HepG2 (cell line): ENCODE data around the gene NBPF1. TPM values are rescaled to one million over a fixed set of nuclear protein-coding genes. Genes with fewer than 3 reads are reported as not detected.
A peak's percentile ranks its signal among the peaks of the same experiment; 100 is the strongest.

Experiments used
- E2F1 ChIP-seq: sonication (generic); formaldehyde crosslinking; IDR thresholded peaks from 2 replicates; pipeline ENCODE4 v1.5.0; 2020; ENCODE audit warnings: missing genetic modification reagents
- ELF1 ChIP-seq: sonication (generic); formaldehyde crosslinking; IDR thresholded peaks from 2 replicates; pipeline ENCODE4 v1.4.0; 2020; ENCODE audit warnings: missing genetic modification reagents
- FOXP4 ChIP-seq: sonication (generic); formaldehyde crosslinking; IDR thresholded peaks from 2 replicates; pipeline ENCODE4 v1.4.0; 2020; ENCODE audit warnings: missing genetic modification reagents
- ISL2 ChIP-seq: sonication (generic); formaldehyde crosslinking; IDR thresholded peaks from 2 replicates; pipeline ENCODE4 v1.5.0; 2020; ENCODE audit warnings: missing genetic modification reagents
- JUNB ChIP-seq: sonication (generic); formaldehyde crosslinking; IDR thresholded peaks from 2 replicates; pipeline ENCODE4 v1.8.0; 2022; ENCODE audit warnings: missing genetic modification reagents, mild to moderate bottlenecking, borderline replicate concordance
- NKX3-1 ChIP-seq: sonication (generic); formaldehyde crosslinking; IDR thresholded peaks from 2 replicates; pipeline ENCODE4 v1.5.0; 2020; ENCODE audit warnings: missing genetic modification reagents
- PHF21A ChIP-seq: sonication (generic); formaldehyde crosslinking; IDR thresholded peaks from 2 replicates; pipeline ENCODE4 v1.5.0; 2020; ENCODE audit warnings: mild to moderate bottlenecking, missing genetic modification reagents
- POLR2G ChIP-seq: fragments of 200-400 bp; formaldehyde crosslinking; IDR thresholded peaks from 2 replicates; pipeline ENCODE4 v1.6.1; 2018; ENCODE audit warnings: mild to moderate bottlenecking, low read depth, low read length, moderate library complexity
- THAP11 ChIP-seq: IDR thresholded peaks from 2 replicates; pipeline ENCODE4 v1.6.1; 2016; ENCODE audit warnings: missing biosample characterization, missing genetic modification reagents
- THRA ChIP-seq: sonication (generic); formaldehyde crosslinking; IDR thresholded peaks from 2 replicates; pipeline ENCODE4 v1.4.0; 2020; ENCODE audit warnings: missing genetic modification reagents, borderline replicate concordance
- TOE1 ChIP-seq: sonication (generic); formaldehyde crosslinking; IDR thresholded peaks from 2 replicates; pipeline ENCODE4 v1.4.0; 2020; ENCODE audit warnings: mild to moderate bottlenecking, missing genetic modification reagents
- TOPORS ChIP-seq: sonication (generic); formaldehyde crosslinking; IDR thresholded peaks from 2 replicates; pipeline ENCODE4 v1.8.0; 2023; ENCODE audit warnings: mild to moderate bottlenecking, missing genetic modification reagents
- YEATS2 ChIP-seq: sonication (generic); formaldehyde crosslinking; IDR thresholded peaks from 2 replicates; pipeline ENCODE4 v1.4.0; 2020; ENCODE audit warnings: missing genetic modification reagents, borderline replicate concordance
- ZNF510 ChIP-seq: sonication (generic); formaldehyde crosslinking; IDR thresholded peaks from 2 replicates; pipeline ENCODE4 v1.4.0; 2020; ENCODE audit warnings: low read depth, mild to moderate bottlenecking, missing genetic modification reagents
- ZNF547 ChIP-seq: sonication (generic); formaldehyde crosslinking; IDR thresholded peaks from 2 replicates; pipeline ENCODE4 v1.5.1; 2020; ENCODE audit warnings: mild to moderate bottlenecking, missing genetic modification reagents
- ZNF770 ChIP-seq: sonication (generic); formaldehyde crosslinking; IDR thresholded peaks from 2 replicates; pipeline ENCODE4 v1.5.0; 2020; ENCODE audit warnings: mild to moderate bottlenecking, missing genetic modification reagents
- polyA plus RNA-seq, 8 experiments: library from polyadenylated mRNA; depleted of rRNA in 3 of 8; stranded (reverse) in 7 of 8; unstranded in 1 of 8; fragments of >200 nt; fragmentation: Illumina TruSeq in 4 of 8; extraction: Trizol in 4 of 8; gene quantifications; 2 replicates each; pipeline versions ENCODE4 v1.2.1 to v1.2.3, GENCODE V29; 2011 to 2016; ENCODE audit warnings: low read depth in 4 of 8, missing spikeins in 1 of 8, mixed read lengths in 1 of 8; ENCODE audit not compliant: insufficient read depth in 1 of 8
- total RNA-seq, 5 experiments: library from RNA; depleted of rRNA; stranded (reverse); fragments of >200 nt; fragmentation: Illumina TruSeq; extraction: Trizol; gene quantifications; 2 replicates each; pipeline ENCODE4 v1.2.3, GENCODE V29; 2016; ENCODE audit warnings: low read depth in 1 of 5
- TF ChIP-seq, protein P1 (sequence below): sonication (generic); formaldehyde crosslinking; IDR thresholded peaks from 2 replicates; pipeline ENCODE4 v1.8.0; 2022; ENCODE audit warnings: low read depth, missing genetic modification reagents
- TF ChIP-seq, protein P2 (sequence below): sonication (generic); formaldehyde crosslinking; IDR thresholded peaks from 2 replicates; pipeline ENCODE4 v1.8.0; 2022; ENCODE audit warnings: mild to moderate bottlenecking, missing genetic modification reagents, borderline replicate concordance

NBPF1 gene
- total and polyA plus RNA-seq, 2 of the 13 experiments (the other 11 are each of a cell fraction or from before 2014, with no cell fraction given): 30.3 to 35.6 TPM

DNA sequence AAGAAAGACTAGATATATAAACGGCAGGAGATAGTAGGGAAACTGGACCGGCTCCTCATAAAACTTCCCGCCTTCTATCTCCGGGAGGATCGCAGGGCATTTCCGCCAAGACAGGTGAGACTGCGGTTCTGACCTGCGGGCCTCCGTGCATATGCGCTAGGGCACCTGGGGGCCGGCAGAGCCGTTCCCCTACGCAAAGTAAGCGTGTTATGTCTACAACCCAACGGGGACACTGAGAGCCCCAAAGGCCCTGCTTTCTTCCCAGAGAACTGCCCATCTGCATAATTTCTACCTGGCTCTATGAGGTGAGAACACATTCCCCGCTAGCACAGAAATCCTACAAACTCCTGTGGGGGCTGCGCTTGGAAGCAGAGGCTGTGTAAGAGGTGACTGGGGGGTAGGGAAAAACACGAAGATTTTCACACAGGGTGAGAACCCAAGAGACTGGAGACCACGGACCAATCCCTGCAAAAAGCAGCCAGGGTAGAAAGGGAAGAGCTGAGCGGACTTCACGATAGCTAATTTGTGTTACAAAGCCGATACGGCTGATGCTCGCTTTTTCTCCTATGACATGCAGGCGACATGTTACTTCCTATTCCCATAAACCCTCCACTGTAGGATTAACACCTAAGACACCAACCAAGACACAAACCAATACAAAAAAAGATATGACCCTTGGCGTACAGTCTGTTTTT is 99.8 kb downstream of the NBPF1 start (continued):
- TF ChIP-seq, protein P1, sequence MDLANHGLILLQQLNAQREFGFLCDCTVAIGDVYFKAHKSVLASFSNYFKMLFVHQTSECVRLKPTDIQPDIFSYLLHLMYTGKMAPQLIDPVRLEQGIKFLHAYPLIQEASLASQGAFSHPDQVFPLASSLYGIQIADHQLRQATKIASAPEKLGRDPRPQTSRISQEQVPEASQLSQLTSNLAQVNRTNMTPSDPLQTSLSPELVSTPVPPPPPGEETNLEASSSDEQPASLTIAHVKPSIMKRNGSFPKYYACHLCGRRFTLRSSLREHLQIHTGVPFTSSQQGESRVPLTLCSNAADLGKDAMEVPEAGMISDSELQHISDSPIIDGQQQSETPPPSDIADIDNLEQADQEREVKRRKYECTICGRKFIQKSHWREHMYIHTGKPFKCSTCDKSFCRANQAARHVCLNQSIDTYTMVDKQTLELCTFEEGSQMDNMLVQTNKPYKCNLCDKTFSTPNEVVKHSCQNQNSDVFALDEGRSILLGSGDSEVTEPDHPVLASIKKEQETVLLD (CRISPR knock-in tag): 0 out of 2 replicates have a peak, but pooled peaks have one; percentile 30
- TF ChIP-seq, protein P2, sequence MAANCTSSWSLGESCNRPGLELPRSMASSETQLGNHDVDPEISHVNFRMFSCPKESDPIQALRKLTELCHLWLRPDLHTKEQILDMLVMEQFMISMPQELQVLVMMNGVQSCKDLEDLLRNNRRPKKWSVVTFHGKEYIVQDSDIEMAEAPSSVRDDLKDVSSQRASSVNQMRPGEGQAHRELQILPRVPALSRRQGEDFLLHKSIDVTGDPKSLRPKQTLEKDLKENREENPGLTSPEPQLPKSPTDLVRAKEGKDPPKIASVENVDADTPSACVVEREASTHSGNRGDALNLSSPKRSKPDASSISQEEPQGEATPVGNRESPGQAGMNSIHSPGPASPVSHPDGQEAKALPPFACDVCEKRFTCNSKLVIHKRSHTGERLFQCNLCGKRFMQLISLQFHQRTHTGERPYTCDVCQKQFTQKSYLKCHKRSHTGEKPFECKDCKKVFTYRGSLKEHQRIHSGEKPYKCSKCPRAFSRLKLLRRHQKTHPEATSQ (CRISPR knock-in tag): peak; percentile 55; the same call in 1 of the 2 replicates
- TF ChIP-seq ZNF510 (CRISPR knock-in tag) (0 out of 2 replicates have a peak, but pooled peaks have one; percentile 33), POLR2G (peak; percentile 90), ELF1 (CRISPR knock-in tag) (peak; percentile 37), JUNB (CRISPR knock-in tag) (peak; percentile 75; the same call in 1 of the 2 replicates), YEATS2 (CRISPR knock-in tag) (peak; percentile 61; the same call in 1 of the 2 replicates), ZNF547 (CRISPR knock-in tag) (0 out of 2 replicates have a peak, but pooled peaks have one; percentile 56), PHF21A (CRISPR knock-in tag) (peak; percentile 50; the same call in 1 of the 2 replicates), THRA (CRISPR knock-in tag) (peak; percentile 35; the same call in 1 of the 2 replicates), E2F1 (CRISPR knock-in tag) (peak; percentile 60; the same call in 1 of the 2 replicates), THAP11 (peak; percentile 36; the same call in 1 of the 2 replicates), ZNF770 (CRISPR knock-in tag) (0 out of 2 replicates have a peak, but pooled peaks have one; percentile 24), NKX3-1 (0 out of 2 replicates have a peak, but pooled peaks have one; percentile 41), TOPORS (peak; percentile 64; the same call in 1 of the 2 replicates), TOE1 (CRISPR knock-in tag) (peak; percentile 94), ISL2 (CRISPR knock-in tag) (peak; percentile 65), FOXP4 (CRISPR knock-in tag) (peak; percentile 48)
